A673 (cell line): Measurements from ENCODE around the gene LARGE1.

Experiments used
- EZH2 ChIP-seq: fragments of 200-600 bp; sonication (generic); IDR thresholded peaks from 2 replicates; pipeline ENCODE4 v1.6.1; 2017; ENCODE audit warnings: borderline replicate concordance, low read depth, mild to moderate bottlenecking, mixed read lengths, antibody characterized with exemption, low read length; ENCODE audit not compliant: poor library complexity, severe bottlenecking
- TF ChIP-seq, protein P1 (sequence below): fragments of 300-800, 200-600 bp; sonication (generic); conservative IDR thresholded peaks from 2 replicates; pipeline ENCODE4 v1.5.1; 2017; ENCODE audit warnings: low read depth, mild to moderate bottlenecking, antibody characterized with exemption, low read length, moderate library complexity, mixed read lengths

DNA sequence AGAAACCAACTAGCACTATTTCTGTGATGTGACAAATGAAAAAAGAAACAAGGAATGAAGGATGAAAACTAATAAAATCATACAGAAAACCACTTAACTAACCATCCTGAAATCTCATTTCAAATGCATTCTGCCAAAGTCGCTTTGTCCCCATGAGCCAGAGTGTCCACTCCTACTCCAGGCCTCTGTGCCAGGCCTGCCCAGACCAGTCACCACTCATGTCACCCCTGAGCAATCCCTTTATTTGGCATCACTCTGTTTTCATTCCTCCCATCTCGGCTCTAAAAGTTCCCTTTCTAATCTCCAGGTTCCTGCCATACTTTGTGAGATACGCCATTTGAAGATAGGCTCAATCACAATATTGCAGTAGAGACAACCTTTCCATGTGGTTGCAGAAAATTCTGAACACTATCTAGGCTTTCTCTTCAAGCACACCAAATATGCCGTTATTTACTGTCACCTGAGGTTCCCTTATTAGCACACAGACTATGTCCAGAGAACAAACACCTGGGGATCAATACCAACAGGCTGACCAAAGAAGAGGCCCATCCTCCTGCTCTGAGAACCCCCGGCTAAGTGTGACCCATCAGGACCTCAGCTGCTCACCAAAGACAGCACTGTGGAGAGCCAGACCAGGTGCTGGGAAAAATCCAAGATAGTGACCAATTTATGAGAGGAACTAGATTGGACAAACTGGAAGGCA, 202.4 kb downstream of the LARGE1 start:
- TF ChIP-seq, protein P1, sequence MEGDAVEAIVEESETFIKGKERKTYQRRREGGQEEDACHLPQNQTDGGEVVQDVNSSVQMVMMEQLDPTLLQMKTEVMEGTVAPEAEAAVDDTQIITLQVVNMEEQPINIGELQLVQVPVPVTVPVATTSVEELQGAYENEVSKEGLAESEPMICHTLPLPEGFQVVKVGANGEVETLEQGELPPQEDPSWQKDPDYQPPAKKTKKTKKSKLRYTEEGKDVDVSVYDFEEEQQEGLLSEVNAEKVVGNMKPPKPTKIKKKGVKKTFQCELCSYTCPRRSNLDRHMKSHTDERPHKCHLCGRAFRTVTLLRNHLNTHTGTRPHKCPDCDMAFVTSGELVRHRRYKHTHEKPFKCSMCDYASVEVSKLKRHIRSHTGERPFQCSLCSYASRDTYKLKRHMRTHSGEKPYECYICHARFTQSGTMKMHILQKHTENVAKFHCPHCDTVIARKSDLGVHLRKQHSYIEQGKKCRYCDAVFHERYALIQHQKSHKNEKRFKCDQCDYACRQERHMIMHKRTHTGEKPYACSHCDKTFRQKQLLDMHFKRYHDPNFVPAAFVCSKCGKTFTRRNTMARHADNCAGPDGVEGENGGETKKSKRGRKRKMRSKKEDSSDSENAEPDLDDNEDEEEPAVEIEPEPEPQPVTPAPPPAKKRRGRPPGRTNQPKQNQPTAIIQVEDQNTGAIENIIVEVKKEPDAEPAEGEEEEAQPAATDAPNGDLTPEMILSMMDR: no peak
- no peak for TF ChIP-seq EZH2
